ENCODE measurements around the gene MAJIN. TPM values are rescaled to one million over a fixed set of nuclear protein-coding genes. Genes with fewer than 3 reads are reported as not detected.

The MAJIN gene
- total RNA-seq, 4 donors from 2014 or later = not detected

GRCh38 chr11:64934682-64935358 lies 37.1 kb downstream of the MAJIN start:
- no peak for TF ChIP-seq CTCF (IDR thresholded peaks at IDR 0.05; ENCODE audit: low read depth)

GRCh38 chr11:64933935-64934681 lies 37.8 kb downstream of the MAJIN start:
- TF ChIP-seq CTCF (IDR thresholded peaks at IDR 0.05; ENCODE audit: low read depth) = no peak

GRCh38 chr11:64933213-64933934 lies 38.5 kb downstream of the MAJIN start:
- no peak for TF ChIP-seq CTCF (IDR thresholded peaks at IDR 0.05; ENCODE audit: low read depth)

- no peak for TF ChIP-seq CTCF (IDR thresholded peaks at IDR 0.05; ENCODE audit: low read depth)
Observed at GRCh38 chr11:64932324-64932723, 39.6 kb downstream of the MAJIN start.

- no peak for TF ChIP-seq CTCF (IDR thresholded peaks at IDR 0.05; ENCODE audit: low read depth)
Observed at GRCh38 chr11:64931290-64931689, 40.6 kb downstream of the MAJIN start.

DNA sequence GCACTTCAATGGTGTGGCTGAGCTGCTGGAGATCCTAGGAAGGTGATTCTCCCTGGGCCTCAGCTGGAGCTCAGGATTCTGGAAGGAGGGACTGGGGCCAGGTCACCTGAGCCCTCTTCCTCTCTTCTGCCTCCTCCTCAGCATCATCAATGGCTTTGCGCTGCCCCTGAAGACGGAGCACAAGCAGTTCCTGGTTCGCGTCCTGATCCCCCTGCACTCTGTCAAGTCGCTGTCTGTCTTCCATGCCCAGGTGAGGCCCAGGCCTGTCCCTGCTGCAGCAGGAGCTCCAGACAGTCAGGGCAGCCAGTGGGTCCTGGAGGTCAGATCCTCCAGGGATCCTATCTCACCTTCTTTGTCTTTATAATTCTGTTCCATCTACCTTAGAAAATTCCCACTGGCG lies 41.6 kb downstream of the MAJIN start:
- TF ChIP-seq CTCF (IDR thresholded peaks at IDR 0.05; ENCODE audit: low read depth) = no peak

DNA sequence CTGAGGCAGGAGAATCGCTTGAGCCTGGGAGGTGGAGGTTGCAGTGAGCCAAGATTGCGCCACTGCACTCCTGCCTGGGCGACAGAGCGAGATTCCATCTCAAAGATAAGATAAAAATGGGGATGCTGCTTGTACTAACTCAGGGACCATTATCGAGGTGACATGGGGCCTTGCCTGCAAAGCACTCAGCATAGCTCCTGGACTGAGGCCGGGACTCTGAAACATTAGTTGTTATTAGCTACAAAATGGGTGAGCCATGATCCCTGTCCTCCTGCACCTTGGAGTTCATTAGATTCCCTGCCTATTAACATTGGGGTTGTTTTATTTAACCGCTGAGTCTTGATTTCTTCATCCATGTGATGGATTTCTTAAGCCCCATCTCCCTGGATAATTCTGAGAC lies 42.3 kb downstream of the MAJIN start:
- TF ChIP-seq CTCF (IDR thresholded peaks at IDR 0.05; ENCODE audit: low read depth) = no peak

All from subcutaneous adipose tissue (tissue), 4 donors.